GM19239 (cell line): ENCODE data around the gene SCNN1A.

Experiments
- DNase-seq: peaks from one replicate; pipeline ENCODE4 v3.0.0; 2011; ENCODE audit warnings: low spot score; ENCODE audit not compliant: insufficient read length
- FAIRE-seq: peaks from 2 replicates; lab custom pipeline; 2011; peaks lifted over from hg19 to GRCh38; lab: Jason Lieb, UNC

Gene SCNN1A

DNA sequence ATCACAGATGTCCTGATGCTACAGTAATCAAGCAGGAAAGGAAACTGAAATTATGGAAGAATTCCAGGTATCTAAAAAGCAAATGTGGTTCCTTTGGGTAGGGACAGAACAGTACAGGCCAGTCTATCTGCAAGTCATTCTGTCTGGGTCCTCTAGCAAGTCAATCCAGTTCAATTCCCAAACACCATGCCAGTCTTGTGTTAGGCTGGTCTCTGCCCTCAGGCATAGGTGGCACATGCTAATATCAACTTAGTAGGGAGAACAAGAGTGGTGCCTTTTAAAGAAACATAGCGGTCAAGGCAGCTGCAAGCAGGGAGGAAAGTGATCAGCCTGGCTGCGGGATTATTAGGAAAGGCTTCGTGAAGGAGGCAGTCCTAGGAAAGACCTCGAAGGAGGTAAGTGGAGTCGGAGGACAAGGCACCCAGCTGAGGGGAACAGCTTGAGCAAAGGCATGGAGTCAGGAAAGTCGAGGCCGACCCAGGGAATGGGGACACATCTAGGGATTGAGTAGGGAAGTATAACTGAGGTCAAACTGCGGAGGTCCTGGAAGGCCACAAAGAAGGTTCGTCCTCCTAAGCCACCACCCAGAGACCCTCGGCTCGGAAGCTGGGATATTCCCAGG, 68.7 kb downstream of the SCNN1A start:
- DNase-seq: no peak
- no peak for FAIRE-seq

DNA sequence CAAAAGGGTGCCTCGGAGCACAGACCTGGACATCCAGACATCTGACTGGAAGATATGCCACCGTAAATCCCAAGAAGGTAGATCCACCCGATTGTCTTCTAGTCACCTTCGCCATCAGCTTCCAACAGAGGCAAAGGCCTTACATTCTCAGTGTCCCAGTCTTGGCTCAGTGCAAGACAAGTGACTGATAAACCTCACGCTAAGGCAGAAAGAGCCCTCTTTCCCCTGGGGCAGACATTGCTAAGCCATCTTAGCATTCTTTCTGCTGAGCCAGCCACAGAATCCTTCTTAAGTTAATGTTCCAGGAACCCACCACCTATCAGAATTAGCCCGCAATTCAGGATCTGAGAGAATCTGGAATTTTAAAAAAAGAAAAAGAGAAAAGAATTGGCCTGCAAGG, 69.2 kb downstream of the SCNN1A start:
- no peak for FAIRE-seq
- no peak for DNase-seq

DNA sequence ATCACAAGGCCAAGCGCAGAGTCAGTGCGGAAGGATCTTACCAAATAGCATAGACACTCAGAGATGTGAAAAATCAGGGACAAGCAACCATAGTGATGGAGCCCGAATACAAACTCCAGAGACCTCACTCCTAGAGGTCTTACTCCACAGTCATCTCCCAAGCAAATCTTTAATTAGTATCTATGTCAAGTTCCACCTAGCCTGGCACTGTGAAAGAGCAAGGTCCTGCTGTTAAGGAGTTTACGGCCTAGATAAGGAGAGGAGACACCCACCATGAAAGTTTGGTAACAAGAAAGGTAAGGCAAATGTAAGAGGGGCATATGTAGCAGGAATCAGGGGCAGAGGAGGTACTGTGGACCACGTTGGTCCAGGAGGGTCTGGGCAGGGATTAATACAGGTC, 72.3 kb downstream of the SCNN1A start:
- DNase-seq (no peak), FAIRE-seq (no peak)

DNA sequence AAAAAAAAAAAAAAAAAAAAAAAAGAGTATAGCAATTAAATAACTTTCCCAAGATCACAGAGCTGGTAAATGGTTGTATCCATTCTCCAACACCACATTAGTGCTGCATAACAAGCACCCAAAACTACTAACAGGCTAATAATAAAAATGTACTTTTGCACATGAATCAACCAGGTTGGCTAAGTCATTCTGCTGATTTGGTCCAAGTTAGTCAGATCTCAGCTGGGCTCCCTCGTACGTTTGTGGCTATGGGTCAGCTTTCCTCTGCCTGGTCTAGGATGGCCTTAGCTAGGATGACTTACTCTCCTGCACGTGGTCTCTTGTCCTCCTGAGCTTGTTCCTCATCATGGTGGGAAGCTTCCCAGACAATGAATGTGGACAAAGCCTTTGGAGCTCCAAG, 72.7 kb downstream of the SCNN1A start:
- no peak for FAIRE-seq
- no peak for DNase-seq

DNA sequence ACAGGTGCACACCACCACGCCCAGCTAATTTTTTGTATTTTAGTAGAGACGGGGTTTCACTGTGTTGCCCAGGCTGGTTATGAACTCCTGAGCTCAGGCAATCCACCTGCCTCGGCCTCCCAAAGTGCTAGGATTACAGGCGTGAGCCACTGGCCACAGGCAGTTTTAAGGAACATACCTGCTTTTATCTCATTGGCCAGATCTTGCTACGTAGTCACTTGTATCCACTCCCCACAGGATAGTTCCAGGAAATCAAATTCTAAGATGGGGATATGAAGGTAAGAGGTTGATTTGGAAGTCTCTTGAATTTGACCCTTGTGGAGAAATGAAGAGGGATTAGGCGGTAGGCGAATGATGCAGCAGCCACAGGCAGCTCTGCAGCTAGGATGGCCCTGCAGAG, 73.6 kb downstream of the SCNN1A start:
- no peak for DNase-seq
- FAIRE-seq: no peak

DNA sequence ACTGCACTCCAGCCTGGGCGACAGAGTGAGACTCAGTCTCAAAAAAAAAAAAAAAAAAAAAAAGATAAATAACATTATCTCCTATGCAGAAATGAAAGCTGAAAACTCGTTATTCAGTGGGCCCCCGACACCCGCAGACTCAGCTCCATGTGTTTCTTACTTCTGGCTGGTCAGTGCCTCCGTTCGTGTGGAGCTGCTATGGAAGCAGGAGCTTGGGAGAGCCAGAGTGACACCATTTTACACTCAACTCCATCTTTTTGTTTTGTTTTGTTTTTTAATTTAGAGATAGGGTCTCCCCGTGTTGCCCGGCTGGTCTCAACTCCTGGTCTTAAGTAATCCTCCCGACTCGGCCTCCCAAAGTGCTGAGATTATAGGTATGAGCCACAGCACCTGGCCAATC, 78.2 kb downstream of the SCNN1A start:
- FAIRE-seq (no peak), DNase-seq (no peak)
